ENCODE results near the gene LHFPL6.

Gene LHFPL6

DNA sequence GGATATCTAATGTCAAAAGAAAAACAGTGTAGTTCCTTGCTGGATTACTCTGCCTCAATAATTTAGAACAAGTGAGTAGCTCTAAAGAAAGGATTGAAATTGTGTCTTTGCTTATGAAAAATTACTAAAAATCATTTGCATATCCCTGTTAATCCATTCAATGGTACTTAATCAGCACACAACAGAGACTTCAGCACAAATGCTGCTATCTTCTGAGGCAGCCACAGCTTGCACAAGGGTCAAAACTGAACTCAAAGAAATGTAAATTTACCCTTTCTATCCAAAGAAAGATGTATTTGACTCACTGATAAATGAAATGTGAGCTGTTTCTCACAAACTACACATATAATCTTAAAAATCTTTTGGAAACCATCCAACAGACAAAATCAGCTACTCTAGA lies 116.2 kb downstream of the LHFPL6 start:
- DNase-seq (ENCODE audit: low read depth), result no peak
- no peak overlapping the region for H3K4me3 ChIP-seq (ENCODE audit: low read depth, low read length)
- TF ChIP-seq MYC (IDR thresholded peaks at IDR 0.05; ENCODE audit: low read depth, low read length) (no peak), POLR2A (IDR thresholded peaks at IDR 0.05; ENCODE audit: extremely low read depth, insufficient read length) (no peak), MAX (IDR thresholded peaks at IDR 0.05; ENCODE audit: low read depth, low read length) (no peak)
- TF ChIP-seq, protein P1, sequence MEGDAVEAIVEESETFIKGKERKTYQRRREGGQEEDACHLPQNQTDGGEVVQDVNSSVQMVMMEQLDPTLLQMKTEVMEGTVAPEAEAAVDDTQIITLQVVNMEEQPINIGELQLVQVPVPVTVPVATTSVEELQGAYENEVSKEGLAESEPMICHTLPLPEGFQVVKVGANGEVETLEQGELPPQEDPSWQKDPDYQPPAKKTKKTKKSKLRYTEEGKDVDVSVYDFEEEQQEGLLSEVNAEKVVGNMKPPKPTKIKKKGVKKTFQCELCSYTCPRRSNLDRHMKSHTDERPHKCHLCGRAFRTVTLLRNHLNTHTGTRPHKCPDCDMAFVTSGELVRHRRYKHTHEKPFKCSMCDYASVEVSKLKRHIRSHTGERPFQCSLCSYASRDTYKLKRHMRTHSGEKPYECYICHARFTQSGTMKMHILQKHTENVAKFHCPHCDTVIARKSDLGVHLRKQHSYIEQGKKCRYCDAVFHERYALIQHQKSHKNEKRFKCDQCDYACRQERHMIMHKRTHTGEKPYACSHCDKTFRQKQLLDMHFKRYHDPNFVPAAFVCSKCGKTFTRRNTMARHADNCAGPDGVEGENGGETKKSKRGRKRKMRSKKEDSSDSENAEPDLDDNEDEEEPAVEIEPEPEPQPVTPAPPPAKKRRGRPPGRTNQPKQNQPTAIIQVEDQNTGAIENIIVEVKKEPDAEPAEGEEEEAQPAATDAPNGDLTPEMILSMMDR (IDR thresholded peaks at IDR 0.05; ENCODE audit: low read depth, low read length), result no peak

DNA sequence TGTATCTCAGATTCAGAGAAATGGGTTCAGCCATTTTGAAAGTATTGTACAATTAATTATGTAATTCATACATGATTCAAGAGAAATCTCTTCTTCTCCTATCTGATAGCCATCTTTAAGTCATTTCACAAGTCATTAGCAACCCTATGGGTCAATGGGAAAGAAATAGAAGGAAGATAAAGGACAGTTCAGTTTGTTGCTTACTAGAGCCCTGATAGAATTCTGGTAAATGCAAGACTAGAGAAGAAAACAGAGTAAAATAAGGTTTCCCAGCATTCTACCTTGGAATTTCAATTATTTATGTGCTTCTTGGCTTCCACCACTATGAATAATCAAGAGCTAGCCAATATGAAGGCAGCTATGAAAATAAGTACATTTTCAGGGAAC lies 117.7 kb downstream of the LHFPL6 start:
- H3K4me3 ChIP-seq (ENCODE audit: low read depth, low read length), result no peak overlapping the region
- TF ChIP-seq MYC (IDR thresholded peaks at IDR 0.05; ENCODE audit: low read depth, low read length), result no peak
- no peak for TF ChIP-seq POLR2A (IDR thresholded peaks at IDR 0.05; ENCODE audit: extremely low read depth, insufficient read length)
- no peak for TF ChIP-seq MAX (IDR thresholded peaks at IDR 0.05; ENCODE audit: low read depth, low read length)
- TF ChIP-seq, protein P1 (IDR thresholded peaks at IDR 0.05; ENCODE audit: low read depth, low read length), result no peak
- DNase-seq (ENCODE audit: low read depth), result no peak

DNA sequence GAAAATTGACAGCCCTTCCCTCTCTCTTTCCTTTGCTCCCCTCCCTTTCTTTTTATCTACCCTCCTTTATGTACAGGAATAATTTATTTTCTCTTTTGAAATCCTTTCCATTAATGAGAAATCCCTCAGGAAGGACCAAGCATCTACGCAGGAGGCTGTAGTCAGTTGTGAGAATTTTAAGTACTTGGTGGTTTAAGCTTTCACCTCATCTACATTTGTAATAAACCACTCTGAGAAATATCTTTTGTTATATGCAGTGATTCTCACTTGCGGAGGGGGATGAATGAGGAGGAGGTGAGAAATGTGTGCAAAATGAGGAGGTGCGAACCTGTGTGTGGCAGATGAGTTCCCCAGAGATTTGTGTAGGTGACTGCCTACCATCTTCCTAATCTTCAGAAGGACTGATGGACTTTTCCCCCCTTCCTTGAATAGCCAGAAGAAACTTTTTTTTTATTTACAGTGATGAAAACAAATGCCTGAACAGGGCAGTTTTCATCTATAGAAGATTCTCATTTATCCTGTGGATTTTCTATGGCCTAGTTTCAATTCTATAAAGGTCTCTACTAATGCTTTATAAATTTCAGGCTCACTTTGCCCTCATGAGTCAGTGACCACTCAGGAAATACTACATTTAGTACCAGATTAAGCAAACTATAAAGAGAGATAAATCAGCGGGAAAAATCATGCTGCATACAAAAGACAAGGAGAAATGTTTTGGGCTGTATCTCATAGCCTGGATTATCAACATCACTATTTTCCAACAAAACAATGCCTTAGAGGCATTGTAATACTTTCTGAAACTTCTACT lies 118.3 kb downstream of the LHFPL6 start:
- no peak overlapping the region for H3K4me3 ChIP-seq (ENCODE audit: low read depth, low read length)
- DNase-seq (ENCODE audit: low read depth), result no peak
- TF ChIP-seq, protein P1 (IDR thresholded peaks at IDR 0.05; ENCODE audit: low read depth, low read length), result no peak
- TF ChIP-seq MAX (IDR thresholded peaks at IDR 0.05; ENCODE audit: low read depth, low read length), result no peak
- no peak for TF ChIP-seq MYC (IDR thresholded peaks at IDR 0.05; ENCODE audit: low read depth, low read length)
- no peak for TF ChIP-seq POLR2A (IDR thresholded peaks at IDR 0.05; ENCODE audit: extremely low read depth, insufficient read length)

- DNase-seq (ENCODE audit: low read depth), result no peak
- TF ChIP-seq MAX (IDR thresholded peaks at IDR 0.05; ENCODE audit: low read depth, low read length) (no peak), POLR2A (IDR thresholded peaks at IDR 0.05; ENCODE audit: extremely low read depth, insufficient read length) (no peak), MYC (IDR thresholded peaks at IDR 0.05; ENCODE audit: low read depth, low read length) (no peak)
- TF ChIP-seq, protein P1 (IDR thresholded peaks at IDR 0.05; ENCODE audit: low read depth, low read length), result no peak
- no peak overlapping the region for H3K4me3 ChIP-seq (ENCODE audit: low read depth, low read length)
These were observed 119.7 kb downstream of the LHFPL6 start for GRCh38 chr13:39483326-39483725.

GRCh38 chr13:39481491-39481890 lies 121.5 kb downstream of the LHFPL6 start:
- no peak overlapping the region for H3K4me3 ChIP-seq (ENCODE audit: low read depth, low read length)
- DNase-seq (ENCODE audit: low read depth), result no peak
- TF ChIP-seq POLR2A (IDR thresholded peaks at IDR 0.05; ENCODE audit: extremely low read depth, insufficient read length), result no peak
- TF ChIP-seq, protein P1 (IDR thresholded peaks at IDR 0.05; ENCODE audit: low read depth, low read length), result no peak
- no peak for TF ChIP-seq MAX (IDR thresholded peaks at IDR 0.05; ENCODE audit: low read depth, low read length)
- TF ChIP-seq MYC (IDR thresholded peaks at IDR 0.05; ENCODE audit: low read depth, low read length), result no peak
